SJSA1 (cell line): Measurements from ENCODE around the gene ZFYVE28. TPM values are rescaled to one million over a fixed set of nuclear protein-coding genes. Genes with fewer than 3 reads are reported as not detected.
A peak's percentile ranks its signal among the peaks of the same experiment; 100 is the strongest.

Experiments used
- DNase-seq, 2 experiments: peaks; one replicate each; pipeline ENCODE4 v3.0.0-alpha.2; 2015 to 2020; ENCODE audit warnings: low spot score in 2 of 2, low read depth in 1 of 2
- H3K27ac ChIP-seq: fragments of 250-450 bp; sonication (Bioruptor Pico); 2 replicates; pipeline ENCODE4 v1.5.1; 2020; ENCODE audit warnings: mild to moderate bottlenecking, moderate library complexity
- H3K27me3 ChIP-seq: fragments of 250-450 bp; sonication (Bioruptor Pico); replicated peaks from 2 replicates; pipeline ENCODE4 v1.5.1; 2020; ENCODE audit warnings: mild to moderate bottlenecking, moderate library complexity
- H3K36me3 ChIP-seq: fragments of 250-450 bp; sonication (Bioruptor Pico); 2 replicates; pipeline ENCODE4 v1.5.1; 2020; ENCODE audit warnings: mild to moderate bottlenecking
- H3K4me1 ChIP-seq: fragments of 250-450 bp; sonication (Bioruptor Pico); replicated peaks from 2 replicates; pipeline ENCODE4 v1.6.1; 2021; ENCODE audit warnings: mild to moderate bottlenecking
- H3K4me3 ChIP-seq: fragments of 250-450 bp; sonication (Bioruptor Pico); 2 replicates; pipeline ENCODE4 v1.5.1; 2020; ENCODE audit warnings: mild to moderate bottlenecking
- H3K9me3 ChIP-seq: fragments of 250-450 bp; sonication (Bioruptor Pico); replicated peaks from 2 replicates; pipeline ENCODE4 v1.5.1; 2020; ENCODE audit warnings: mild to moderate bottlenecking
- total RNA-seq: library from RNA; depleted of rRNA; stranded (reverse); fragments of >200 nt; shearing (Covaris generic); gene quantifications from 2 replicates; pipeline ENCODE4 v1.2.3, GENCODE V29; 2014

Gene ZFYVE28
- total RNA-seq, 1 experiment from 2014 or later, result 0.11 TPM

DNA sequence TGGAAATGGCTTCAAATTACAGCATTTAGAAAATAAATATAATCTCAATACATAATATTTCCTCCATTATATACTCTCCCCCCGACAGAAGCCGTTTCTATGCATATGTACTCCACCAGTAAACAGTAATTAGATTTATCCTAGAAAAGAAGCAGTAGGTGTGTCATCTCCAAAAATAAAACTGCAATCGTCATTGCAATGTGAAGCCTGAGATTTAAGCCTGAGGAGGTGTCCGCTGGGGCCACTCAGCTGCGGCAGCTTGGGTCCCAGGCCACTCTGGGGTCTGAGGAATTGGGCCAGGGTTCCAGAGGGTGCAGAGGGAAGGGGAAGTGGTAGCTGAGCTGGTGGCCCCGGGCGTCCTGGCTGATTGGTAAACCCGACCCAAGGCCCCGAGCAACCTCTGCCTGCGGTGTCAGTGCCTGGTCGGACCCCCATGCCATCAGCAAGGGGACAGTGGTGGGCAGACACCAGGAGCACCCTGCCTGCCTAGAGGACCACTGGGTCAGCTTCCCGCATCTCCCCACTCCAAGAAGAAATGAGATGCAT is 148.8 kb downstream of the ZFYVE28 start:
- no peaks in the 10 kb centered on the region for H3K9me3 ChIP-seq
- H3K36me3 ChIP-seq, result no peaks in the 10 kb centered on the region
- H3K4me1 ChIP-seq, result no peaks in the 10 kb centered on the region
- no peak for DNase-seq
- no peak overlapping the region for H3K4me3 ChIP-seq
- H3K27me3 ChIP-seq, result no peaks in the 10 kb centered on the region
- H3K27ac ChIP-seq, result no peak overlapping the region

DNA sequence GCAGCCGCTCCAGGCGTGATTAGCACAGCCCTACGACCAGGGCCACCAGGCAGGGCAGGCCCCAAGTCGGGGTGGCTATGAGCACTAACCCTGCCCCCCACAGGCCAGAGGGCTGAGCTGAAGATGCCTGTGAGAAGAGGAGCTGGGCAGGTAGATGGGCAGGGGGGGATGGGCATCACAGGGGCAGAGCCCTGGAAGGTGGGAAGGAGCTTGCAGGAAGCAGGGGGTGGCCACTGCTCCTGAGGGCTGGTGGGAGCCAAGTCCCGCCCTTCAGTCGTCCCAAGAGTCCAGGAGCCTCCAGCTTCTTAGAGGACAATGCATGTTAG is 149.3 kb downstream of the ZFYVE28 start:
- Histone ChIP-seq H3K4me3 (no peak overlapping the region), H3K27me3 (no peaks in the 10 kb centered on the region), H3K4me1 (no peaks in the 10 kb centered on the region), H3K36me3 (no peaks in the 10 kb centered on the region), H3K9me3 (no peaks in the 10 kb centered on the region), H3K27ac (no peak overlapping the region)
- no peak for DNase-seq

DNA sequence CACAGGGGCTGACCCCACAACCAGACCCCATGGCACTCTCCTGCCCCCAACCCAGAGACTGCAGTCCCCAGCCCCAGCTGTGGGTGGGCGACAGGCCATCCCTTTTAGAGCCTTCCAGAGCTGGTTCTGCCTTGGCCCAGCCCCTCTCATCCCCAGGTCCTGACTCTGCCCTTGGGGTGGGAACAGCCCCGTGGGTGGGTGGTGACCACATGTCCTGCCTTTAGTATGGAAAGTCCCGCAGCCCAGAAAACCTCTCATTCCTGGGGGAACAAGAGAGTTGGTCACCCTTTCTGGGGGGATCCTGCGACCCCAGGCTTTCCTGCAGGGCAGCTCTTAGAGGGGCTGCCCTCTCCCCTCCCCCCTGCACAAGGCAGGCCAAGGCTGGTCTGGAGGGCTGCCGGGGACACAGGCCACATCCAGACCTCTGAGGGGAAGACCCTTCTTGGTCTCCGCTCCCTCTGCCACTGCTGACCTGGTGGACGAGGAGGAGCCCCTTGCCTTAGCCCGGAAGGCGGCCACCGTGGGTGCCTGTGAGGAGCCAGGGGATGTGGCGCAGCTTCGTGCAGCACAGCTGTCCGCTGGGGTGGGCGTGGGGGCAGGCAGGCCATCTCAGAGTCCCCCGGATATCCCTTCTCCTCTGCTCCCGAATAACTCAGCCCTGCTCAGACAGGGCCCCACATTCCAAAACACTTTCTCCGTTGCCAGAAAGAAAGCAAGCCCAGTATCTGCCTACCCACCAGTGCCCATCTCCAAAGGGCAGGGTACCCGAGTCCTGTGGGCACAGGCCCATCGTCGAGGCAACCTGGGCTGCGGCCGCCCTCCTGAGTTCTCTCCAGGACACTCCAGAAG is 149.9 kb downstream of the ZFYVE28 start:
- Histone ChIP-seq H3K36me3 (no peaks in the 10 kb centered on the region), H3K27ac (no peak overlapping the region), H3K4me3 (no peak overlapping the region), H3K4me1 (no peaks in the 10 kb centered on the region), H3K27me3 (no peaks in the 10 kb centered on the region), H3K9me3 (no peaks in the 10 kb centered on the region)
- no peak for DNase-seq

DNA sequence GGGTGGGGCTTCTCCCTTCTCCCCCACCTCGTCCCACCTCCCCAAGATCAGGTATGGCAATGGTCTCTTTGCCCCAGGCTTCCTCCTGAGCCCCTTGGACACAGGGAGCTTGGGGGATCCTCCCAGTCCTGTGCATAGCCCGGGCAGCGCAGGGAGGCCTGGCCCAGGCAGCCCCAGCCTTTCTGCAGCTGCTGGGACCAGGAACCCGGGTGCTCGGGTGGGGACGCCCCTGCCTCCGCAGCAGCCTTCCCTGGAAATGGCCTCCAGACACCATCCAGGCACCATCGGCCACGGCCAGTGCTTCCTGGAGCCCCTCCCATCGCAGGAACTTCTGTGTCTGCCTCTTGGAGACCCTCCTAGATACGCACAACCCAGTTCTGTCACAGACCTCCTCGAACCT is 150.6 kb downstream of the ZFYVE28 start:
- no peaks in the 10 kb centered on the region for H3K9me3 ChIP-seq
- H3K4me3 ChIP-seq, result no peak overlapping the region
- no peak overlapping the region for H3K27ac ChIP-seq
- no peaks in the 10 kb centered on the region for H3K27me3 ChIP-seq
- no peaks in the 10 kb centered on the region; the same call in 1 of the 2 replicates for H3K4me1 ChIP-seq
- no peaks in the 10 kb centered on the region for H3K36me3 ChIP-seq
- no peak for DNase-seq

DNA sequence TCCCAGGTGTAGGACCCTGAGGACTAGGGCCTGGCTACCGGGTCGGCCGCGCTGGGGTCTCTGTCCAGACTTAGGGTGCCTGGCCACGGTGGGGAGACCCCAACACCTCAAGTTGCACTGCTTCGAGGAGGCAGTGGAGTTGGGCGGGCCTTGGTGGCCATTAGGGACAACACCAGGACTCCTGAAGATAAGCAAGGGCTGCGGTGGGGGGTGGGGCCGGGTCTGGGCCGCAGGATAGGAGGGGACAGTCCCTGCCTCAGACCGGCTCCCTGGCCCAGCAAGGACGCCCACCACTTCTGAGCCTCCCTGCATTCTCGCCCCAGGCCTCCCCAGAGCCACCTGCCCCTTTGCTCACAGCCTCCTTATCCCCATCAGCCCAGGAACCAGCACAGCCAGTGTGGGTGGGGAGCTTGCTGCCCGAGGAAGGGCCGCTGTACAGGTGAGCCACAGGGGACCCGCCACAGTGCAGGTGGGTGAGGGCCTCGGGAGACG is 151.1 kb downstream of the ZFYVE28 start:
- Histone ChIP-seq H3K9me3 (no peaks in the 10 kb centered on the region), H3K4me3 (no peak overlapping the region), H3K4me1 (no peaks in the 10 kb centered on the region; the same call in 1 of the 2 replicates), H3K36me3 (no peaks in the 10 kb centered on the region), H3K27ac (no peak overlapping the region), H3K27me3 (no peaks in the 10 kb centered on the region)
- DNase-seq, result no peak

DNA sequence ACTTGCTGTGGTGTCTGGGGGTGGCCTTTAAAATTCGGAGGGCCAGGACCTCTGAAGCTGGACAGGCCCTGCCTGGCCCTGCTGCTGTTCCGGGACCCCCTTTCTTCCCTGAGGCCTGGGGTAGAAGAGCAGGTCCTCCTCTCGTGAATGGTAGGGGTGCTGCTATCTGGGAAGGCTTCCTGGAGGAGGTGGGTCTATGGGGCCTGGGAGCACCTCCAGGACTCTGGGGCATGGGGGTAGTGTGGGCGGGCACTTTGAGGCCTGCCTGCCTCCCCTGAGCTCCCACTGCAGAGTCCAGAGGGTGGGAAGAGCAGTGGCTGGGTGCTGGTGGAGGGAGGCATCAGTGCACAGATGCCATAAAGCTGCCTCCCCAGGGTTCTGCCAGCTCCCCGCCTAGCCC is 151.6 kb downstream of the ZFYVE28 start:
- Histone ChIP-seq H3K27ac (no peak overlapping the region), H3K4me3 (no peak overlapping the region), H3K4me1 (no peaks in the 10 kb centered on the region; the same call in 1 of the 2 replicates), H3K36me3 (no peaks in the 10 kb centered on the region), H3K9me3 (no peaks in the 10 kb centered on the region), H3K27me3 (no peaks in the 10 kb centered on the region)
- no peak for DNase-seq

DNA sequence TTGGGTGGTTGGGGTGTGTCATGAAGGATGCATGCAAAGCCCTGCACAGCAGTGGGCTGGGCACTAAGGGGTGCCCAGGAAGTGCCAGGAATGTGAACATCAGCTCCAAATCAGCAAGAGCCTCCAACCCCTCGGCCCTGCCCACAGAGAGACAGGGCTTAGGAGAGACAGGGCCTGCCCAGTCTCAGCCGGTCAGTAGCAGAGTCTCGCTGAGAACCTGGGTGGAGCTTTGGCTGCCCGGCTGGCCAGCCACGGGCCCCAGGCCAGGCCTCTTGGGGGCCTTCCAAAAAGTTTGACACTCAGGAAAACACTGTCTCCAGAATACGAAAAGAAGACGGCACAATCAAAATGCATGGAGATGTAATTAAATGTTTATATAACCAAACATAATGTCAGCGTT is 152.3 kb downstream of the ZFYVE28 start:
- no peak for DNase-seq
- Histone ChIP-seq H3K4me1 (no peaks in the 10 kb centered on the region; the same call in 1 of the 2 replicates), H3K4me3 (no peak overlapping the region), H3K27ac (no peak overlapping the region), H3K36me3 (no peaks in the 10 kb centered on the region), H3K27me3 (no peaks in the 10 kb centered on the region), H3K9me3 (no peaks in the 10 kb centered on the region)

DNA sequence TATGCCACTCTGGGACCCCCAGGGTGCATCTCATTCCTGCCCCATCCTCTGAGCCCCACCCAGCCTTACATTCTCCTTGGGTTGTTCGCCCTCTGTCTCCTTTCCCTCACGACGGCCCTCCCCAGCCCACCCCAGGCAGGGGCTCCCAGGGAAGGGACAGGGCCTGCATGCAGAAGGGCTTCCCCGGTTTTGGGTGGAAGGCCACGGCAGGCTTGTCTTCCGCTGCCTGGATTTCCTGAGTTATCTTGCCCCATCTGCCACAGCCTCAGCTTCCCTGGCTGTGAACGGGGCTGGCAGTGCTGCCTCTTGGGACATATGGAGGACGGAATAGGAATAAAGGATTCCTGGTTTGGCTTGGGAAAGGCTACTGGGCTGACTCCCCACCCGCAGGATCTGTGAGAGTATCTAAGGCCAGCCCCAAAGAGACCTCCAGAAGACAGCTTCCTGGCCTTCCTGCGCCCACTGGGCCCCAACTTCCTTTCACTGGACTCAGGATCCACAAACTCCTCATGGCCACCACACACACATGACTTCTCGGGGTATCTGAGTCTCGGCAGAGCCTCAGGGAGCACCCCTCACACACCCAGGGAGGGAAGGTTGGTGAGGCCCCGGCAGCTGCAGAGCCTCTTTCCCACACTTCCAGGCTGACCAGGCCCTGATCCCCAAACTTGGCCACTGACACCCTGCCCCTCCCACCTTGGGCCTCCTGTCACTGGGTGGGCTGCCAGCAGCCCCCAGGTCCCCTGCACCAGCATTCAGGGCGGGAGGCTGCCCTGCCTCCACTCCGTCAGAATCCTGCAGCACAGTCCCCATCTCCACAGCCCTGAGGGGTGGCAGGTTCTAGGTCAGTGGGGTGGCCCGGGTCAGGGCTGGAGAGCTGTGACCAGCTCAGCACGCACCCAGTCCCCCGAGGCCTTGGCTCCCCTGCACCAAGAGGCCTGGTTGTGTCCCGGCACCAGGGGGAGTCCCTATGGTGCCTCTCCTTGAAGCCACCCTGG is 153.0 kb downstream of the ZFYVE28 start:
- Histone ChIP-seq H3K27ac (no peak overlapping the region), H3K4me1 (no peaks in the 10 kb centered on the region; the same call in 1 of the 2 replicates), H3K27me3 (no peaks in the 10 kb centered on the region), H3K4me3 (no peak overlapping the region), H3K9me3 (no peaks in the 10 kb centered on the region), H3K36me3 (no peaks in the 10 kb centered on the region)
- no peak for DNase-seq

DNA sequence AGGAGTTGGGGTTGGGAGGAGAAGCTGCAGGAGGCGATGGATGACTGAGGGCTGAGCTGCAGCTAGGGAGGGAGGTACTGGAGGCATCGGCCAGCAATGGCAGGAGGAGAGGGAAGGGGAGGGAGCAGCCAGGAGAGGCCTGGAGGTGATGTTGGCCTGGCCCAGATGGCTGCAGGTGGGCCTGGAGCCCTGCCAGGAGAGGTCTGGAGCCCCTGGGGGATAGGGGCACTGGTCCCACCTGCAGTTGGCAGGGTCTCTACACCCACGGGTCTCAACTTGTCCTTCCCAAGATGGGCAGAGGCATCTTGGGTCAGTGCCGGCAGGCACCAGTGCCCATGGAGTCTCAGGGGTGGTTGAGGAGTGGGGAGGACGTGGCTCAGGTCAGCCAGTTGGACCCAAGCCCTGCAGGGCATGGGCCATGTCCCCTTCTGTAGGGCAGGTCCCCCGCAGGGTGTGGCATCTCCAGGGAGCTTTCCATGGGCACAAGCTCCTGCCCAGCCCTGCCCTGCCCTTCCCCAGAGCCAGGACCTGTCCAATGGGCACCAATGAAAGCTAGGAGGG is 153.9 kb downstream of the ZFYVE28 start:
- DNase-seq, result no peak
- no peak overlapping the region for H3K27ac ChIP-seq
- H3K36me3 ChIP-seq, result no peaks in the 10 kb centered on the region
- H3K27me3 ChIP-seq, result no peaks in the 10 kb centered on the region
- H3K4me1 ChIP-seq, result no peaks in the 10 kb centered on the region; the same call in 1 of the 2 replicates
- H3K4me3 ChIP-seq, result no peak overlapping the region
- H3K9me3 ChIP-seq, result no peaks in the 10 kb centered on the region

DNA sequence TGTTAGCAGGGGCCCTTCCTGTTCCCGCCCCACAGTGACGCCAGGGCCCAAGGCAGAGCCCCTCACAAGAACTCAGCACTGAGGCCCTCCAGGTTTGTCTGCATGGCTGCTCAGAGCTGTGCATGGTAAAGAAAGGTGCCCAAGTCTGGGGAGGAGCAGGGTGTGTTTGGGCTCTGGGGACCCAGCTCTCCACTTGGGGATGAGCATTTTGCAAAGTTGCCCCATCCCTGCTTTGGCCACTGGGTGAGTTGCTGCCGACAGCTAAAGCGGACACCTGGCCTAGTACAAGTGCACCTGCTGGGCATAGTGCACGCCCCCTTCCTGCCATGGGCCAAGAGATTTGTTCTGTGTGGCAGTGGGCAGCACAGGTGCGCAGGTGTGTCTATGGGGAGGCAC is 154.5 kb downstream of the ZFYVE28 start:
- Histone ChIP-seq H3K27me3 (no peaks in the 10 kb centered on the region), H3K36me3 (no peaks in the 10 kb centered on the region), H3K9me3 (no peaks in the 10 kb centered on the region), H3K27ac (no peak overlapping the region), H3K4me3 (no peak overlapping the region), H3K4me1 (no peaks in the 10 kb centered on the region; the same call in 1 of the 2 replicates)
- DNase-seq, result no peak

DNA sequence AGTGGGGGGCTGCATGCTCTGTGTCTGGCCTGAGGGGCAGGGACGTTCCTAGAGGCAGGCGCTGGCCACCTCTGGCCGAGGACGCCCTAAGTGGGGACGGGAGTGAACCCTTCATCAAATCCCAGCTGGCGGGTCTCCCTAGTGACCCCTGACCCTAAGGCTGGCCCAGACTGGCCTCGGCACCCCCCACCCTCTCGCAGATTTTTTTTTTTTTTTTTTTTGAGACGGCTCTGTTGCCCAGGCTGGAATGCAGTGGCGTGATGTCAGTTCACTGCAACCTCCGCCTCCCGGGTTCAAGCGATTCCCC is 155.5 kb downstream of the ZFYVE28 start:
- Histone ChIP-seq H3K4me1 (no peaks in the 10 kb centered on the region; the same call in 1 of the 2 replicates), H3K27ac (peak overlapping the region; percentile 59; the same call in 1 of the 2 replicates), H3K36me3 (no peaks in the 10 kb centered on the region), H3K27me3 (no peaks in the 10 kb centered on the region), H3K9me3 (no peaks in the 10 kb centered on the region), H3K4me3 (peak overlapping the region; percentile 47)
- no peak for DNase-seq

DNA sequence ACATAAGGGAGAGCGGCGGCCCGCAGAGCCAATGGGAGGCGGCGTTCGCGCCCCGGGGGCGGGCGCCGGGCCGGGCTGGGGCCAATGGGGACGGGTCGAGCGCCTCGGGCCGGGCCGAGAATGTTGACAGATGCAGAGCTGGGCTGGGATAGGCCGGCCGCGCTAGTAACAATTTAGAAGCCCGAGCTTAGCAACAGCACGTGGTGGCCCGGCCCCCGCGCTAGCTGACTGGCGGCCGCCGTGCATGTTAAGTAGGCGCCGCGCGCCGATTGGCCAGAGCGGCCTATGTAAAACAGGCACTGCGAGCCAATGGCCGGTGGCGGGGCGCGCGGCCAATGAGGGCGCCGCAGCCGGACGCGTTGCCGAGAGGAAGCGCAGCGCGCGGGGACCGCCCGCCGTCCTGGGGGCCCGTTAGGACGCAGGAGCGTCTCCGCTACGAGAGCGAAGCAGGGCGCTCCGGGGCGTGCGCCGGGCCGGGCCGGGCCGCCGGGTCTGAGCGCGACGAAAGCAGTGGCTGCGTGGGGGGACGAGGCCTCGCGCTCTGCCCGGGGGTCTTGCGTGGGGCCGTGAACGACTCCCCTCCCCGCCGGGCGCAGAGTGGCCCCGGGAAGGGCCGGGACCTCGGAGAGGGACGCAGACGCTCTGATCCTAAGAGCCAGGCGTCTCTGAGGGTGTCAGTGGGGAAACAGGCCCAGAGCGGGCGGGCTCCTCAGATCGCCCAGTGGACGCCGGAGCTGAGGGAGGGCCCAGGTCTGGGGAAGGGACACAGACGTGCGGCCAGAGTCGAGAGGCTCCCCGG is 156.1 kb downstream of the ZFYVE28 start:
- Histone ChIP-seq H3K4me1 (no peaks in the 10 kb centered on the region; the same call in 1 of the 2 replicates), H3K9me3 (no peaks in the 10 kb centered on the region), H3K36me3 (no peaks in the 10 kb centered on the region), H3K27me3 (no peaks in the 10 kb centered on the region), H3K27ac (peak overlapping the region; percentile 59), H3K4me3 (peak overlapping the region; percentile 47)
- peak; percentile 93 to 95 for DNase-seq

DNA sequence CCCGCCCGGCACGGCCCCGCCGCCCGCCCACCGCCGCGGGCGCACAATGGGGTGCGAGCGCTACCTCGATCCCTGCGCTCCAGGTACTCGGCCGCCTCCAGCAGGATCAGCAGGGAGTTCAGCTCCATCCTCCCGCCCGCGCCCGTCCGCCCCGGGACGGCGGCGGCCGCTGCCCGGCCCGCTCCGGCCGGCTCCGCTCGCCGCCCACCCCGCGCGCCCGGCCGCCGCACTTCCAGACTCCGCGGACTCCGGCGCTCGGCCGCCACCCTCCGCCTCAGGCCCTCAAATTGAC is 156.6 kb downstream of the ZFYVE28 start, which contains the start of gene MXD4:
MXD4 (minus strand) TSS at position 257 of the 292 bp plus-strand sequence; CDS start at position 128, 129 bp downstream.
- Histone ChIP-seq H3K4me3 (peak within 1 kb of the TSS; percentile 47), H3K27me3 (no peaks in the 10 kb centered on the region), H3K27ac (peak within 1 kb of the TSS; percentile 59), H3K4me1 (no peaks in the 10 kb centered on the region; the same call in 1 of the 2 replicates), H3K36me3 (no peaks in the 10 kb centered on the region), H3K9me3 (no peaks in the 10 kb centered on the region)
- DNase-seq, result no peak
